ENCODE data around the gene ABHD6. TPM values are rescaled to one million over a fixed set of nuclear protein-coding genes. Genes with fewer than 3 reads are reported as not detected.
"Not testable (repeated sequence)": the region's sequence is repeated elsewhere in the genome, so short reads cannot be mapped to it uniquely, and the experiment has no call there.

The ABHD6 gene
- total RNA-seq, 2 donors from 2014 or later, result 16.5 to 24.5 TPM

DNA sequence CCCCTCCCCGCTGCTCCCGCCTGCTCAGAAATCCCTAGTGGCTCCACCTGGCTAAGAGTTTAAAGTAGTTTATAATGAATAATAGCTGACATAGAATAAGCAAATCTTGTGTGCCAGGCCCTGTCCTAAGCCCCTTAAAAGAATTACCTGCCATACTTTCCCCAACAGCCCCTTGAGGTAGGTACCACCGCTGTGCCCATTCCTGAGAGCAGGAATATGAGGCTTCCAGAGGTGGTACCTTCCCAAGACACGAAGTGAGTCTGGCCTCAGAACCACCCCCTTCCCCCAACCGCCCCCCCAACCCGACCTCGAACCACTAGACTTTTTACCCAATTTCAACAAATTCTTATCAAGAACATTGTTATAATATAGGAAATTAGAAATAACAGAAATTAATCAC lies 1.2 kb downstream of the ABHD6 start:
- H3K36me3 ChIP-seq, result no peaks in the 10 kb centered on the region
- H3K9ac ChIP-seq (ENCODE audit: low read depth in 2 of 2, low read length in 2 of 2), result peak overlapping the region in 1 of 2 donors; percentile 83
- H3K27ac ChIP-seq, result no peak overlapping the region
- peak overlapping the region; percentile 93 for H3K4me3 ChIP-seq
- DNase-seq, result no peak
- H3K27me3 ChIP-seq, result no peaks in the 10 kb centered on the region
- intact Hi-C loops (cut with DNase I), result no loop called here
- H3K4me1 ChIP-seq, result peaks cover 4% of the 10 kb centered on the region
- no peaks in the 10 kb centered on the region for H3K9me3 ChIP-seq
- TF ChIP-seq, protein P1, sequence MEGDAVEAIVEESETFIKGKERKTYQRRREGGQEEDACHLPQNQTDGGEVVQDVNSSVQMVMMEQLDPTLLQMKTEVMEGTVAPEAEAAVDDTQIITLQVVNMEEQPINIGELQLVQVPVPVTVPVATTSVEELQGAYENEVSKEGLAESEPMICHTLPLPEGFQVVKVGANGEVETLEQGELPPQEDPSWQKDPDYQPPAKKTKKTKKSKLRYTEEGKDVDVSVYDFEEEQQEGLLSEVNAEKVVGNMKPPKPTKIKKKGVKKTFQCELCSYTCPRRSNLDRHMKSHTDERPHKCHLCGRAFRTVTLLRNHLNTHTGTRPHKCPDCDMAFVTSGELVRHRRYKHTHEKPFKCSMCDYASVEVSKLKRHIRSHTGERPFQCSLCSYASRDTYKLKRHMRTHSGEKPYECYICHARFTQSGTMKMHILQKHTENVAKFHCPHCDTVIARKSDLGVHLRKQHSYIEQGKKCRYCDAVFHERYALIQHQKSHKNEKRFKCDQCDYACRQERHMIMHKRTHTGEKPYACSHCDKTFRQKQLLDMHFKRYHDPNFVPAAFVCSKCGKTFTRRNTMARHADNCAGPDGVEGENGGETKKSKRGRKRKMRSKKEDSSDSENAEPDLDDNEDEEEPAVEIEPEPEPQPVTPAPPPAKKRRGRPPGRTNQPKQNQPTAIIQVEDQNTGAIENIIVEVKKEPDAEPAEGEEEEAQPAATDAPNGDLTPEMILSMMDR (IDR thresholded peaks at IDR 0.05), result no peak

DNA sequence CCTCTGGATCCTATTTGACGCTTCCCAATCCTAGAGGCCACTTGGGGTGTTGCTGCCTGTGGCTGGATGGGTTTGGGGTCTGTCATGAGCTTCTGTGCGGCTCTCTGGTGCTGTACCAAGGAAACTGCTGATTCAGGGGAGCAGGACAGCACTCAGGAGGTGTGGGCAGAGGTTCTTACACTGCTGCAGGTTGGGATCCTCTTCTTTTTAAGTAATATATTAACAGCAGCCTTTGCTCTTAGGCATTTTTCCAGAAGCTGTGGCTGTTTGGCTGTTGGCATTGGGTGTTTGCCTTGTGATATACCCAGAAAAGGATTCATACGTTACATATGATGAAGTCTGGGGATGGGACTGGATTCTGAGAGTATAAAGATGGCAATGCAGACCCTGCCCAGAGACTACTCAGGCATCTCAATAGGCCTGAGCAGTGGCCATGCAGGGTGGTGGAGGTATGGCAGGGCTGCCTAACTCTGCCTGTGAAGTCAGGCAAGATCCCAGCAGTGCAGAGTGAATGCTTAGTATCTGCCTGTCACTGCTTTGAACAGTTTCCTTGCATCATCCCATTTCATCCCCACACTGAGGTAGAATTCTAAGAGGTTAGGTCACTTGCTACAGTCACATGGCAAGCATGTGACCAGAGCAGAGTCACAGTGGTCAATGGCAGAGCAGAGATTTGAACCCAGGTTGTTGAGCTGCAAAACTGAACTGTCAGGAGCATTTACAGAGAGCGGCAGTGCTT lies 3.9 kb downstream of the ABHD6 start:
- H3K27ac ChIP-seq, result no peak overlapping the region
- no peak overlapping the region for H3K4me3 ChIP-seq
- peak; percentile 7 for DNase-seq
- H3K9me3 ChIP-seq, result no peaks in the 10 kb centered on the region
- H3K9ac ChIP-seq (ENCODE audit: low read depth in 2 of 2, low read length in 2 of 2), result no peak overlapping the region
- no peaks in the 10 kb centered on the region for H3K36me3 ChIP-seq
- TF ChIP-seq, protein P1 (IDR thresholded peaks at IDR 0.05), result no peak
- no peaks in the 10 kb centered on the region for H3K27me3 ChIP-seq
- peaks cover 4% of the 10 kb centered on the region for H3K4me1 ChIP-seq
- intact Hi-C loops (cut with DNase I), result loop anchor here (2.0 kb wide), 1 partner anchor 55 kb away; no protein-coding TSS in a partner anchor

DNA sequence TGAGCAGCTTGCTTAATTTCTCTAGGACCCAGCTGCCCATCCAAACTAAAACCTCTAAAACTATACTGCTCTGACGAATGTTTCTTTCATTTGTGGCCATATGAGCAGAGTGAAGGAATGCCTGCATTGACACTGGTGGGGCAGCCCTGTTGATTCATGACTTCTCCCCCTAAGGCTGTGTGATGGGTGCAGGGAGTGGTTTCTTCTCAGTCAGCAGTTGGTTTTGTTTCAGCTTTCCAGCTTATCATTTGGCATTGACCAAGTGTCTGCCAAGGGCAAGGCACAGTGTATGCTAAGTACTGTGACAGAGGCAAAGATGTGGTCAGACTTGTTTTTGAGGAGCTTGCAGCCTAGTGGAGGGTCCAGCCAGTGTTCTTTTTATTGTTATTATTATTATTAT lies 4.7 kb downstream of the ABHD6 start:
- Histone ChIP-seq H3K4me1 (peaks cover 4% of the 10 kb centered on the region), H3K9me3 (no peaks in the 10 kb centered on the region), H3K27ac (no peak overlapping the region), H3K9ac (ENCODE audit: low read depth in 2 of 2, low read length in 2 of 2) (no peak overlapping the region), H3K36me3 (no peaks in the 10 kb centered on the region), H3K4me3 (no peak overlapping the region), H3K27me3 (no peaks in the 10 kb centered on the region)
- intact Hi-C loops (cut with DNase I), result no loop called here
- TF ChIP-seq, protein P1 (IDR thresholded peaks at IDR 0.05), result no peak
- peak; percentile 7 for DNase-seq

DNA sequence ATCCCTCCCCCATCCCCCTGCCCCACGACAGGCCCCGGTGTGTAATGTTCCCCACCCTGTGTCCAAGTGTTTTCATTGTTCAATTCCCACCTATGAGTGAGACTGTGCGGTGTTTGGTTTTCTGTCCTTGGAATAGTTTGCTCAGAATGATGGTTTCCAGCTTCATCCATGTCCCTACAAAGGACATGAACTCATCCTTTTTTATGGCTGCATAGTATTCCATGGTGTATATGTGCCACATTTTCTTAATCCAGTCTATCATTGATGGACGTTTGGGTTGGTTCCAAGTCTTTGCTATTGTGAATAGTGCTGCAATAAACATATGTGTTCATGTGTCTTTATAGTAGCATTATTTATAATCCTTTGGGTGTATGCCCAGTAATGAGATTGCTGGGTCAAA lies 5.3 kb downstream of the ABHD6 start:
- peak; percentile 15 for DNase-seq
- H3K4me3 ChIP-seq; H3K36me3 ChIP-seq; H3K9ac ChIP-seq (ENCODE audit: low read depth in 2 of 2, low read length in 2 of 2); H3K9me3 ChIP-seq; H3K4me1 ChIP-seq; H3K27me3 ChIP-seq; H3K27ac ChIP-seq; intact Hi-C loops (cut with DNase I): not testable (repeated sequence)

DNA sequence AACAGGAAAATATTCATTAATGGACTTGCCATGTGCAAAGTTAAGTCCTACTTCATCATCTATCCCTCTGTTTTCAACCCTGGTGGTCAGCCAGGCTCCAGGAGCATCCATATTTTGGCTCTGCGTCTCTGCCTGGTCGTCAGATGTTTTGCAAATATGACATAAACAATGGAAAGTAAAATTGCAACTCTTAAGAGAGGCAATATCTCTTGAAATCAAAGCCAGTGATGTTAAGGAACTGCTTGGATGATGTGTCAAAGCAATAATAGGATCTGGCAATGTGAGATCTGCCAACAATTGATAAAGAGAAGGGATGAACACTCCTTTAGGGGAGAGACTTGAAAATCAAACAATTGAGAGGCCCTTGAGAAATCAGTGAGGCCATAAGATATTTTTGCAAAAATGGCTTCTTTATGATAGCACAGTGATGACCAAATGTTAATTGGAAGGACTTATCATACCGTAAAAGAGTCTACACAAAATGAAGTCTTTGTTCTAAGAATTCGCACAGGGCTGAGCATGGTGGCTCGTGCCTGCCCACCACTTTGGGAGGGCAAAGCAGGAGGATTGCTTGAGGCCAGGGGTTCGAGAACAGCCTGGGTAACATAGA lies 6.5 kb downstream of the ABHD6 start:
- H3K36me3 ChIP-seq, result no peaks in the 10 kb centered on the region
- H3K9ac ChIP-seq (ENCODE audit: low read depth in 2 of 2, low read length in 2 of 2), result no peak overlapping the region
- no peaks in the 10 kb centered on the region for H3K4me1 ChIP-seq
- intact Hi-C loops (cut with DNase I), result no loop called here
- H3K27ac ChIP-seq, result no peak overlapping the region
- TF ChIP-seq, protein P1 (IDR thresholded peaks at IDR 0.05), result no peak
- H3K4me3 ChIP-seq, result no peak overlapping the region
- DNase-seq, result peak; percentile 7
- H3K9me3 ChIP-seq, result no peaks in the 10 kb centered on the region
- H3K27me3 ChIP-seq, result no peaks in the 10 kb centered on the region

Measured in colonic mucosa (tissue), 4 donors.